Midbrain (tissue), 1 donor: ENCODE measurements around the gene GRN.
"Not testable (repeated sequence)": the region's sequence is repeated elsewhere in the genome, so short reads cannot be mapped to it uniquely, and the experiment has no call there.

ENCODE experiments used
- DNase-seq: peaks from one replicate; lab custom pipeline; 2025; lab: John Stamatoyannopoulos, UW

GRN gene

GRCh38 chr17:44361292-44362260 lies 16.5 kb downstream of the GRN start:
- DNase-seq, result no peak

GRCh38 chr17:44362459-44362948 lies 17.4 kb downstream of the GRN start:
- DNase-seq, result no peak

GRCh38 chr17:44362949-44363612 lies 18.0 kb downstream of the GRN start:
- no peak for DNase-seq

- peak; percentile 64 for DNase-seq
Observed at GRCh38 chr17:44363613-44364159, 18.6 kb downstream of the GRN start, which contains the start of gene FAM171A2. Gene FAM171A2 (minus strand): TSS chr17:44363853. CDS start chr17:44363714, 139 bp downstream.

GRCh38 chr17:44365051-44365450 lies 19.9 kb downstream of the GRN start:
- DNase-seq, result not testable (repeated sequence)

GRCh38 chr17:44367231-44367979 lies 22.3 kb downstream of the GRN start:
- no peak for DNase-seq

GRCh38 chr17:44368391-44369243 lies 23.5 kb downstream of the GRN start:
- not testable (repeated sequence) for DNase-seq

GRCh38 chr17:44369414-44370023 lies 24.4 kb downstream of the GRN start:
- DNase-seq, result not testable (repeated sequence)

GRCh38 chr17:44372036-44372435 lies 26.9 kb downstream of the GRN start:
- no peak for DNase-seq

- no peak for DNase-seq
Observed at GRCh38 chr17:44374306-44375195, 29.4 kb downstream of the GRN start.

- DNase-seq, result no peak
Observed at GRCh38 chr17:44375196-44376017, 30.3 kb downstream of the GRN start.

GRCh38 chr17:44376124-44376523 lies 31.0 kb downstream of the GRN start:
- peak; percentile 40 for DNase-seq

- no peak for DNase-seq
Observed at GRCh38 chr17:44376779-44377178, 31.7 kb downstream of the GRN start.

GRCh38 chr17:44378171-44378705 lies 33.1 kb downstream of the GRN start:
- no peak for DNase-seq

- no peak for DNase-seq
Observed at GRCh38 chr17:44379887-44380286, 34.8 kb downstream of the GRN start.

GRCh38 chr17:44380767-44381166 lies 35.7 kb downstream of the GRN start:
- DNase-seq, result no peak

- no peak for DNase-seq
Observed at GRCh38 chr17:44381810-44382305, 36.8 kb downstream of the GRN start.

GRCh38 chr17:44382917-44383316 lies 37.8 kb downstream of the GRN start:
- DNase-seq, result no peak
